ENCODE data around the gene BCL7C.
A peak's percentile ranks its signal among the peaks of the same experiment; 100 is the strongest.

The BCL7C gene

DNA sequence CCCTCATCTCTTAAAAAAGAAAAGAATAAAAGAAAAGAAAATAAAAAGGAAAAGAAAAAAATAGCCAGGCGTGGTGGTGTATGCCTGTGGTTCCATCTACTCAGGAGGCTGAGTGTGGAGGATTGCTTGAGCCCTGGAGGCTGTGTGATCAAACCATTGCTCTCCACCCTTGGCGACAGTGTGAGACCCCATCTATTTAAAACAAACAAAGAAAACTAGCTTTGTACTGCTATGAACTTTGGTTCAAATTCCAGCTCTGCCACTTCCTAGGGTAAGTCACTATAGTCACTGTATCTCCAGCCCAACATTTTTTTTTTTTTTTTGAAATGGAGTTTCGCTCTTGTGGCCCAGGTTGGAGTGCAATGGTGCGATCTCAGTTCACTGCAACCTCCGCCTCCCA is 6.7 kb upstream of the BCL7C start:
- Histone ChIP-seq H2AFZ (ENCODE audit: low read length) (no peak overlapping the region), H3K36me3 (replicated peaks; ENCODE audit: insufficient read depth, low read length) (no peaks in the 10 kb centered on the region), H3F3A (ENCODE audit: insufficient read depth, low read length) (peaks cover 1% of the 10 kb centered on the region; the same call in 1 of the 2 replicates), H3K79me2 (ENCODE audit: low read length) (no peaks in the 10 kb centered on the region), H3K4me3 (ENCODE audit: low read length) (no peak overlapping the region), H3K4me1 (ENCODE audit: low read length) (peaks cover 8% of the 10 kb centered on the region; the same call in 1 of the 2 replicates), H3K9ac (ENCODE audit: low read length) (no peak overlapping the region), H3K27me3 (replicated peaks; ENCODE audit: insufficient read depth, low read length) (no peaks in the 10 kb centered on the region), H3K9me3 (replicated peaks; ENCODE audit: insufficient read depth, low read length) (no peaks in the 10 kb centered on the region), H3K4me2 (ENCODE audit: low read depth, low read length) (no peak overlapping the region), H3K27ac (ENCODE audit: low read length) (no peak overlapping the region), H3K9me2 (replicated peaks; ENCODE audit: insufficient read depth, low read length) (no peaks in the 10 kb centered on the region), H4K20me1 (ENCODE audit: insufficient read depth, low read length) (no peaks in the 10 kb centered on the region)
- no peak for DNase-seq
- TF ChIP-seq, protein P1, sequence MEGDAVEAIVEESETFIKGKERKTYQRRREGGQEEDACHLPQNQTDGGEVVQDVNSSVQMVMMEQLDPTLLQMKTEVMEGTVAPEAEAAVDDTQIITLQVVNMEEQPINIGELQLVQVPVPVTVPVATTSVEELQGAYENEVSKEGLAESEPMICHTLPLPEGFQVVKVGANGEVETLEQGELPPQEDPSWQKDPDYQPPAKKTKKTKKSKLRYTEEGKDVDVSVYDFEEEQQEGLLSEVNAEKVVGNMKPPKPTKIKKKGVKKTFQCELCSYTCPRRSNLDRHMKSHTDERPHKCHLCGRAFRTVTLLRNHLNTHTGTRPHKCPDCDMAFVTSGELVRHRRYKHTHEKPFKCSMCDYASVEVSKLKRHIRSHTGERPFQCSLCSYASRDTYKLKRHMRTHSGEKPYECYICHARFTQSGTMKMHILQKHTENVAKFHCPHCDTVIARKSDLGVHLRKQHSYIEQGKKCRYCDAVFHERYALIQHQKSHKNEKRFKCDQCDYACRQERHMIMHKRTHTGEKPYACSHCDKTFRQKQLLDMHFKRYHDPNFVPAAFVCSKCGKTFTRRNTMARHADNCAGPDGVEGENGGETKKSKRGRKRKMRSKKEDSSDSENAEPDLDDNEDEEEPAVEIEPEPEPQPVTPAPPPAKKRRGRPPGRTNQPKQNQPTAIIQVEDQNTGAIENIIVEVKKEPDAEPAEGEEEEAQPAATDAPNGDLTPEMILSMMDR (IDR thresholded peaks at IDR 0.05; ENCODE audit: low read length) = no peak
- no peak for TF ChIP-seq EZH2 (optimal IDR thresholded peaks at IDR 0.05; ENCODE audit: low read depth, low read length)
- TF ChIP-seq EZH2phosphoT487 (IDR thresholded peaks at IDR 0.05; ENCODE audit: low read length) = no peak

DNA sequence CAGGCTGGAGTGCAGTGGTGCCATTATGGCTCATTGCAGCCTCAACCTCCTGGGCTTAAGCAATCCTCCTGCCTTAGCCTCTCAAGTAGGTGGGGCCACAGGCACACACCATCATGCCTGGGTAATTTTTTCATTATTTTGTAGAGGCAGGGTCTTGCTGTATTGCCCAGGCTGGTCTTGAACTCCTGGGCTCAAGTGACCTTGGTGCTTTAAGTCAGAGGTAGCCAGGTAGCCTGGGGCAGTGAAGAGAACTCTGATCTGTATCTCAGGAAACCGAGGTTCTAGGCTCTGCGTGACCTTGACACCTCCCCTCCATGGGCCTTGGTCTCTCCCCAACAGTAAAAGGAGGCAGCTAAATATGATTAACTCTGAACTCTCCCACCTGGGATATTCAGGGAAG is 5.9 kb upstream of the BCL7C start:
- Histone ChIP-seq H3K27me3 (replicated peaks; ENCODE audit: insufficient read depth, low read length) (no peaks in the 10 kb centered on the region), H3K4me1 (ENCODE audit: low read length) (peaks cover 8% of the 10 kb centered on the region; the same call in 1 of the 2 replicates), H3K36me3 (replicated peaks; ENCODE audit: insufficient read depth, low read length) (no peaks in the 10 kb centered on the region), H3K79me2 (ENCODE audit: low read length) (no peaks in the 10 kb centered on the region), H3K27ac (ENCODE audit: low read length) (no peak overlapping the region), H2AFZ (ENCODE audit: low read length) (no peak overlapping the region), H3F3A (ENCODE audit: insufficient read depth, low read length) (peaks cover 9% of the 10 kb centered on the region), H3K9ac (ENCODE audit: low read length) (no peak overlapping the region), H3K4me2 (ENCODE audit: low read depth, low read length) (no peak overlapping the region), H4K20me1 (ENCODE audit: insufficient read depth, low read length) (no peaks in the 10 kb centered on the region), H3K9me3 (replicated peaks; ENCODE audit: insufficient read depth, low read length) (no peaks in the 10 kb centered on the region), H3K9me2 (replicated peaks; ENCODE audit: insufficient read depth, low read length) (no peaks in the 10 kb centered on the region), H3K4me3 (ENCODE audit: low read length) (no peak overlapping the region)
- no peak for DNase-seq
- TF ChIP-seq EZH2phosphoT487 (IDR thresholded peaks at IDR 0.05; ENCODE audit: low read length) = no peak
- no peak for TF ChIP-seq EZH2 (optimal IDR thresholded peaks at IDR 0.05; ENCODE audit: low read depth, low read length)
- TF ChIP-seq, protein P1 (IDR thresholded peaks at IDR 0.05; ENCODE audit: low read length) = no peak

DNA sequence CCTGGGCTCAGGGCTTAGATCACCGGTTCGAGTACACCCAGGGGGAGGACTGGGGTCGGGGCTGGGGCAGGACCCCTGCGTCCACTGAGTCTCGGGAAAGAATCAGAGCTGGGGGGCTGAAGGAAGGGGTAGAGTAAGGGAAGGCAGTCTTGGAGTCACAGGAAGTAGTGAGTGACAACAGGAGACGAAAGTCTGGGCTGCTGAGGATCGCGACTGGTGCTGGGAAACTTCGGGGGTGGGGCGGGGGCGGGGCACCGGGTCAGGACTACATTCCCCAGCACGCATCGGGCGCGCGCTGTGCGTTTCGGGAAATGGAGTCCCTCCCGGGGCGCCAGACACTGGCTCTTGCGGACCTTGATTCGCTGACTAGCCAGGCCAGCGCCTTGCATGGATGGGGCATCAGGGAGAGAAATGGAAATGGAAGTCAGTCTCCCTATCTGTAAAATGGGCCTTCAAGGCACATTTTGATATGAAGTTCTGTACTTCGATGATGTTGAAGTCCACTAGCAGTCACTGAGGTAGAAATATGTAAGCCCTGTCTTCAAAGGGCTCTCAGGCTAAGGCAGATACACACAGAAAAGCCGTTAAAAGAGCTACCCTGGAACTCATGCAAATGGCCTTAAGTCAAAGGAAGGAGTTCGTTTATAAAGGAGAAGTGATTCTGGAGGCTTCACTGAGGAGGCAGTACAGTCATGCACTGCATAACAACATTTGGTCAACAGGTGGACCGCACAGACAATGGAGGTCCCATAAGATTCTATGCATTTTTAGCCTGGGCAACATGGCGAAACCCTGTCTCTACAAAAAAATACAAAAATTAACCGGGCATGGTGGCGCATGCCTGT is 3.2 kb upstream of the BCL7C start:
- Histone ChIP-seq H2AFZ (ENCODE audit: low read length) (peak overlapping the region; percentile 94), H3K9me3 (replicated peaks; ENCODE audit: insufficient read depth, low read length) (no peaks in the 10 kb centered on the region), H3F3A (ENCODE audit: insufficient read depth, low read length) (peaks cover 25% of the 10 kb centered on the region), H4K20me1 (ENCODE audit: insufficient read depth, low read length) (no peaks in the 10 kb centered on the region), H3K9me2 (replicated peaks; ENCODE audit: insufficient read depth, low read length) (no peaks in the 10 kb centered on the region), H3K36me3 (replicated peaks; ENCODE audit: insufficient read depth, low read length) (no peaks in the 10 kb centered on the region), H3K79me2 (ENCODE audit: low read length) (no peaks in the 10 kb centered on the region), H3K4me2 (ENCODE audit: low read depth, low read length) (peak overlapping the region; percentile 56), H3K4me3 (ENCODE audit: low read length) (peak overlapping the region; percentile 58), H3K27ac (ENCODE audit: low read length) (no peak overlapping the region), H3K9ac (ENCODE audit: low read length) (peak overlapping the region; percentile 24; the same call in 1 of the 2 replicates), H3K4me1 (ENCODE audit: low read length) (peaks cover 14% of the 10 kb centered on the region), H3K27me3 (replicated peaks; ENCODE audit: insufficient read depth, low read length) (no peaks in the 10 kb centered on the region)
- peak; percentile 84 for DNase-seq
- no peak for TF ChIP-seq EZH2 (optimal IDR thresholded peaks at IDR 0.05; ENCODE audit: low read depth, low read length)
- TF ChIP-seq, protein P1 (IDR thresholded peaks at IDR 0.05; ENCODE audit: low read length) = no peak
- no peak for TF ChIP-seq EZH2phosphoT487 (IDR thresholded peaks at IDR 0.05; ENCODE audit: low read length)

Measured in MM.1S (cell line).